GM21717 (cell line): Measurements from ENCODE around the gene GOLM1.

Source experiments
- ATAC-seq: cut with Tn5 transposase; IDR thresholded peaks from one replicate; pipeline ENCODE4 v1.9.1; 2021; ENCODE audit warnings: mild to moderate bottlenecking, moderate library complexity; ENCODE audit not compliant: unreplicated experiment

GOLM1 gene

DNA sequence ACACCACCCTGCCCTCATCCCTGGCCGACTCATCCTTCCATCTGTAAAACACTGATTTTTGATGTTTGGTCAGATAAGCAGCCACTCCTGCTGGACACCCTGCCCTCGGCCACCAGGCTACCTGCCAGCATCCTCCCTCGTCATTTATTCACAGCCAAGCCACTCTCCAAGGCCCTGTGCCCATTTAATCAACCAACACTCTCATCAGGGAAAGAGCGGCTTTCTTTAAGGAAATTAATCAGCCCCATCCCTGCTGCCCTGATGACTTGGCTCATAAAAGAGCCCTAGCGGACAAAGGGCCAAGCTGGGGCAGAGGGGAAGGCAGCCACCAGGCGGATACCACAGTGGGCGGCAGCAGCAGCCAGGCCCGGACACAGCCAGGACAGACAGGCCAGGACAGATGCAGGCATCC, 52.4 kb downstream of the GOLM1 start:
- no peak for ATAC-seq

DNA sequence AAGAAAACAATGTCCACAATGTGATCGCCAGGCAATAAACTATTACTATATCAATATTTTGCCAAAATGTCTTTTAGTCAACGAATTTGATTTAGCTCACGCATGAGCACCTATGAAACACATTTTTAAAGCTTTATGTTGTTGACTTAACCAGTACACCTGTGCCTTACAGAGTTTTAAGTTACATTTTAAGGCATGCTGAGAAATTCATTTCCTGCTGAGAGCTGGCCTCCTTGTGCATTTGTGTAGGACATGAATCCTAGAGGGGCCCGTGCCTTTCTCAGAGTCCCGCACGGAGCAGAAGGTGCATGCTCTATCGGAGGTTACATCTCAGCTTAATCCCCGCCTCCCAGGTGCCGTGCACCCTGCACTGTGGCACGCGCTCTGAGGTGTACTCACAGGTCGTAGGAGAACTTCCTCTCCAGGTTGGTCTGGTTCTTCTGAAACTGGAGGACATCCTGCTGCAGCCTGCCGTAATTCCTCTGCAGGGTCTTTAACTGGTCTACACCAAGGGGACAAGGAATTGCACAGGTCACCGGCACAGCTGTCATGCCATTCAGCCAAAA, 53.2 kb downstream of the GOLM1 start:
- ATAC-seq: no peak

DNA sequence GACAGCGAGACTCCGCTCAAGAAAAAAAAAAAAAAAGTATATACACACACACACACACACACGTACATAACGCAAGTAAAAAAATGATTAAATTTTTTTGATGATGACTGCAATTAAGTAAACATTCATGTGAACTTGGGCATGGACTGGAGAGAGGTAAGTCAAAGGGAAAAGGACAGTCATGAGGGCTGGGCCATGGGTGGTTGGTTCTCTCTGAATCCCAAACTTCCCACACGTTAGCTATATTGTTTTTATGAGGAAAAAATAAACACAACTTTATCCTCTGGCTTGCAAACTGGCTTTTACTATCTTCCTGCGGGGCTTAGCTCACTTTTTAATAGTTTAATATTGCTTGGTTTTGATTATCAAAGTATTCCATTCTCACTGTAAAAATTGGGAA, 53.7 kb downstream of the GOLM1 start:
- no peak for ATAC-seq

DNA sequence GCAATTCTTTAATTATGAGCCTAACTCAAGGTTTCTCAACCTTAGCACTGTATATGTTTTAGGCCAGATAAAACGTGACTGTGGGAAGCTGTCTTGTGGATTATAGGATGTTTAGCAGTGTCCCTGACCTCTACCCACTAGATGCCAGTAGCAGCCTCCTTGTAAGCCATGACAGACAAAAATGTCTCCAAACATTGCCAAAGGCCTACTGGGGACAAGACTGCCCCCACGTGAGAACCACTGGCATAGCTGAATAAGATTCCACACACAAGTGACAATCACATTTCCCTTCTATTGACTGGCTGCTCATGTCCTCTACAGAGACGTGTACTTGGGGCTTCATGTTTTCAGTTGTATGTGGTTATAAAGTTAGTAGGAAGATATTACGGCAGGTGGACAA, 55.4 kb downstream of the GOLM1 start:
- no peak for ATAC-seq

DNA sequence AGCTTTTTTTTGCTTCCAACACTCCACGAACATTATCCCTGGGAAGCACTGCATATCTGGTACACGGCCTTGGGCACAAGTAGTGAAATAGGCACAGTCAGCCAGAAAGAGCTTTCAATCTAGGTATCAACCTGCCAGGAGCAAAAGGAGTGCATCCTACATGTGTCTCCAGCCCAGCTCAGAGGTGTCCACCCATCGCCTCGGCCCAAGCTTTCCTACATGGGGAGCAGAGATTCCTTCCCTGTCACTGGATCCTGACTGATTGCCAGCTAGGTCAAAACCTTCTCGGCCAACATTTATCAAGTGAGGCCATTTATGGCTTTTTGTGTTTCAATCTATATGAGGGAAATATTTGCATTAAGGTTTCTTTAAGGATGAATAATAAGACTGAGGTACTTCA, 55.8 kb downstream of the GOLM1 start:
- no peak for ATAC-seq

DNA sequence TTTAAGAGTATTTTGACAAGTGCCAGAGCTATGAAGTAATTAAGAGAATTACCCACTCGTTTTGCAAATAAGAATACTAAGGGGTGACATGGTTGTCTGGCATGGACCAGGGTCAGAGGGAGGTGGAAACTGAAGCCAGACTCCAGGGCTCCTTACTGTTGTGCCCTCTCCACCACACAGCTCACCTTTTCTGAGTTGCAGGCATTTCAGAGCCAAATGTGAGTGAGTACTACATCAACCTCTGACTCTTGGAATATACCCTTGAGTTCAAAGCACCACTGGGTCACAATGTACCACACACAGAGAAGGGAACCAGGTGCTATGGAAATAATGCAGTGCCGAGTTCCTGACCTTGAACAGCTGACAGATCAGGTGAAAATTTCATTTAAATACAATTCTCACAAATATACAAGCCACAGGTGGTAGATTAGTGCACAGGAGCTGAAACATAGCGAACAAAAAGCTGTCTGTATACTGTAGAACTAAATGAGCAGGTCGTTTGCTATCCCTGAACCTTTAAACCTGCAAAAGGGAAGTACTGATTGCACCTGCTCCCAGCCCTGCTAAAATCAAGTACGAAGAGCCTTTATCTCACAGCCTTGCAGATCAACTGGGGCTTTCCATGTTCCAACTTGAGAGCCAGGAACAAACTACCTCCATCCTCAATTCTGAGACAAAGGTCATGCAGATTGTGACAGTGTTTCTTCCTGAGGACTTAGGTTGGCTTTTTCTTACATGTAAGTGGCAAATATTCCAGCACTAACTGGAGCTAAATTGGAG, 57.0 kb downstream of the GOLM1 start:
- no peak for ATAC-seq

DNA sequence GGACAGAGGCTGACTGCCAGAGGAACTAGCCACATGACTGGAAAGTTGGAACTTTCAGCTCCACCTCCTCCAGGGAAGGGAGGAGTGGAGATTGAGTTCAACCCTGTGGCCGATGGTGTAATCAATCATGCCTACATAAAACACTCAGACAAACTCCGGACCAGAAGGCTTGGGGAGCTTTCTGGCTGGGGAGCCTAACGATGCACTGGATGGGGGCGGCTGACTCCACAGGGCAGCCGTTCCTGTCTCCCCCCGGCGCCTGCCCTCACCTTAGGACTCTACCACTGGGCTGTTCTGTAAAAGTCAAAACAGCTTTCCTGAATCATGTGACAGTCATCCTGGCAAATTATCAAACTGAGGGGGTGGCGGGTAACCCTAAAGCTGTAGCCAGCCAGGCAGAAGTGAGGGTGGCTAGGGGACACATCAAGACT, 58.0 kb downstream of the GOLM1 start:
- ATAC-seq: no peak

DNA sequence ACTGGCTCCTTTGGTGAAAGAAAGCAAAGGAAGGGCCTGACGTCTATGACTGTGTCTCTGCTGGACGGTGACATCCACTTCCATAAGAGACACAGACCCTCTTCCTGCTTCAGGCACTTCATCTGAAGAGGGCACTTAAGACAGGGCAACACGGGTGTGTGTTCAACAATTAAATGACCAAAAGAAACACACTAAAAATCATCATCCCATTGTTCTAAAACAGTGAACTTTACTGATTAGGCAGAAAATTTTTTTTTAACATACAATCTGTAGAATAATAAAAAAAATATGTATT, 58.5 kb downstream of the GOLM1 start:
- no peak for ATAC-seq

DNA sequence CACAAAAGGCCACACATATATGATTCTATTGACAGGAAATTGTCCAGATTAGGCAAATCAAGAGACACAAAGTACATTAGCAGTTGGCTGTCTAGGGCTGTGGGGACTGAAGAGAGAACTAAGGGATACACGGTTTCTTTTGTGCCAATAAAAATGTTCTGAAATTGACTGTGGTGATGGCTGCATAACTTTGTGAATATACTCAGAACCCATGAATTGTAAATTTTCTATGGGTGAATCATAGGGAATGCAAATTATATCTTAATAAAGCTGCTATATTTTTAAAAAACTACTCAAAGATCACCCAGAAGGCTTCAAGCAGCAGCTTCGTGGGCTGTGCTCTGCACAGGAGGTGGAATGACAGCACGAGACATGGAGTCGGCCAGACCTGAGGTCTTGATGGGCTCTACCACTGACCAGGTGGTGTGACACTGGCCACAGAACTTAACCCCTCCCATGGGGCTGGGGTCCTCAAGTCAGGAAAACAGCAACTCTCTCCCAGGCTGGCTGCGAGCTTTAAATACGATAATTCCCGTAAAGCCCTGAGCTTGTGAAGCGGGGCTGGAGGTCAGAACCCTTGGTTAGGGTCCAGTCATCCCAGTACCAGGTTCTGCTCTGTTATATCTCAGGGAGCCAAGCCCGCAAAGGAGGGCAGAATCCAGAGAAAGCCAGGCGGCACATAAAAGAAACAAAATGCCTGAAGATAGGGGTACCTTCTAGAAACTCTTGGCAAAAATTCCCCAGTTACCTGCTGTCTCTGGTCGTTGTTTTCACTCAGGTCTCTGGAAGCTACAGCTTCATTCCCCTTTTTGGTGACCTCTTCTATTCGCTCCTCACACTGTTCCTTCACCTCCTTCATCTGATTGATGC, 59.1 kb downstream of the GOLM1 start:
- ATAC-seq: no peak

DNA sequence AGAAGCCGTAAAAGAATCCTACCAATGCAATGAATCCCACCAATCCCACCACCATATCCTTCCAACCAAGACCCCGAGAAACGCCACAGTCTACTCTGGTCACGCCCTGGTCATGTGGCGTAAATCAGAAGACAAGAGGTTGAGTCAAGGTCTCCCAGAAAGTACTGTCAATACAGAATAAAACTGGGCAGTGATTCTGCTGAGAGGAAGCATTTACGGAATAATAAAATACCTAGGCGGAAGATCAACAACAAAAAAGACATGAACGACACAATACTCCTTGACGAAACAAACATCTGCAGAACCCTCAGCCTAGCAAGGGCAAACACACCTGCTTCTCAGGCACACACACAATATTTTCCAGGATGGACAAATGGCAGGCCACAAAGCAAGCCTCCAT, 62.8 kb downstream of the GOLM1 start:
- ATAC-seq: no peak

DNA sequence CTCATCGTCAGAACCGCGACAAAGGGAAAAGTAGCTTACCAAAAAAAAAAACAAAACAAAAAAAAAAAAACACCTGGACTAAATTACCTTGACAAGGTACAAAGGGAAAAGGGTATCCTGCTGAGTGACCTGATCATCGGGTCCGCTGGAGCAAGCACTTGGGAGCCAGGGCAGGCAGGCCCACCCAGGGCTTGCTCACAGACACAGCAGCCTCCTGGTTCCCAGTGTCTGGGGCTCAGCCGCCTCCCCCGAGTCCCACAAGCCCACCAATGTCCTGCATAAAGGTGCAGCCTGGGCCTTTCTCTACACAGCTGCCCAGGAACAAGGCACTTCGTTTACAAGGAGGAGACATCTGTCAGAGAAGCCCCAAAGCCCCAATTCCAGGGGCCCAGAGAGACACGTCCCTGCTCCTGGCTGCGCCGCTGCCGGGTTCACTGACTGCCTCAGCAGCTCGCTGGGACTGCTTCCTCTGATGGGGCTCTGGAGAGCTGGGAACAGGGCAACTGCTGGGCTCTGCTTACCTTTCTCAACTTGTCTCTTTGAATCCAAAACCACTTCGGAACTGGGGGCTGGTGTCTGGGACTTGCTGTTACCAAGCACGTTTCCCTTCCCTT, 63.4 kb downstream of the GOLM1 start:
- ATAC-seq: no peak

DNA sequence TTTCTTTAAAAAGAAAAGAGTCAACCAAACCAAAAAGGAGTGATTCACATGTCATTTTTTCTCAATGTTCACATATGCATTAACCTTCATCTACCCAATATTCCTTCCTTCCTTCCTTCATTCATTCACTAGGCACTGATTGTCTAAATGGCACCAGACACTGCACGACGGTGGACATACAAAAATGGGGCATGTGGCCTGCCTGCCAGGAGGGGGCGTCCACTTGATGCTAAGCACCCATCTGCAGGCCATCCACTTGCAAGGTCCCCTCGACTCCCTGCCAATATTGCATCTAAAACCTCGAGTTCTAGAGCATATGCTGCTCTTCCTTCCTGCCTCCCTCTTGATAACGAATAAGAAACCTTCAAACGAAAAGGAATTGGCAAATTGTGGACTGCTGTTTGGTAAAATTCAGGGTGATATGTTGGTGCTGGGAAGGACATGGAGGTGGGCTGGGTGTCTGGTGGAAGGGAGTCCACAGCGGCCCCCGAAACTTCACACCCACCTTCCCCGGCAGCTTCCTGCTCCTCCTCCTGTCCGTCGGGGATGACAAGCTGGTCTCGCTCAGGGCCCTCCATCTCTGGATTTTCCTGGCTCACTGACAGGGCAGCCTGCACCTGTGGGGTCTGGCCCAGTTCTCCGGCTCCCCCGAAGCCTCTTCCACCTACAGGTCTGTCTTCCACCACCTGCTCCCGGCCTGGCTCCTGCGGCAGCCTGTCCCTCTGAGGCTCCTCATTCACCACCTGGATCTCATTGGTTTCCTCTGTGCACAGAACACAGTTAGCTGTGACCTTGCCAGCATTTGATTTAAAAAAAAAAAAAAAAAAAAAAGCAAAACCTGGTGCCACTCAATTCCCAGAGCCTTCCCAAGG, 64.3 kb downstream of the GOLM1 start:
- no peak for ATAC-seq

DNA sequence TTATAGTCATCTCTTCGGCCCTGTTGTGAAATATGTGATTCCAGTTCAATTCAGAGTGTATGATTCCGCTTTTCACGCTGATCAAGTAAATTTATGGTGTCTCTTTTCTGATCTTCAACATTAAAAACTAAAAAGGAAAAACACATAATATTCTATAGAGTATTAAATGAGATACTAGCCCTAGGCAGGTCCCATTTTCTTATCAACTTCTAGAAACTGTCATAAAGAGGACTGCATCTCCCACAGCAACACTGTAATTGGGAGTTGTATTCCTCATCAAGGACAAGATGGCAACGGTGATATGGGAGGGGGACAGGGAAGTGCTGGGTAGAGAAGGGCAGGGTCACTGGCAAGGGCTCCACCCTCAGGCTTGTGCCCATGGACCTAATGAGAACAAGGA, 71.6 kb downstream of the GOLM1 start:
- no peak for ATAC-seq

DNA sequence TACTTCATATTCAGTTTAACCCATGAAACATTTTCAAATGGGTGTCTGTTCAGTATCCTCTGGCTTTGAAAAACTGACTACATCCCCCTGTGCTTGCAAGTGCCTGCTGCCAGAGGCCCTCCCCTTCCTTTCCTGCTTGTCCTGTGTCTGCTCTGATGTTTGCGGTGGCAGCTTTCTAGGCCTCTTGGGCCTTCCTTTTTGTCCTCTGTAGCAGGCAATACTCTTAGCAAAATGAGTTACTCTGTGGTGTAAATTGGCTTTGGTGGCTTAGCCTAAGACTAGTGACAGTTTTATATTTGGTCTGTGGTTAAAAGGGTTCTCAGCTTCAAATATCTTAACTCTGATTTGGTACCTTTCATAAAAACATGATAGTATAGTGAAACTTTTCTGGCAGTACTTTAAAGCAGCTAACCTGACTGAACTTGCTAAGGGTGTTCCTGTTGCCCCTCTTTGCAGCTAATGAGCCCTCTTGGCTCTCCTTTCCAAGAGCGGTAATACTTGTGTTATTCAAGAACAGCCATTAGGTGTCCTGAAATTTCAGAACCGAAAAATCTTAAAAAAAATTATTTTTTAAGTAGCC, 76.6 kb downstream of the GOLM1 start:
- no peak for ATAC-seq

DNA sequence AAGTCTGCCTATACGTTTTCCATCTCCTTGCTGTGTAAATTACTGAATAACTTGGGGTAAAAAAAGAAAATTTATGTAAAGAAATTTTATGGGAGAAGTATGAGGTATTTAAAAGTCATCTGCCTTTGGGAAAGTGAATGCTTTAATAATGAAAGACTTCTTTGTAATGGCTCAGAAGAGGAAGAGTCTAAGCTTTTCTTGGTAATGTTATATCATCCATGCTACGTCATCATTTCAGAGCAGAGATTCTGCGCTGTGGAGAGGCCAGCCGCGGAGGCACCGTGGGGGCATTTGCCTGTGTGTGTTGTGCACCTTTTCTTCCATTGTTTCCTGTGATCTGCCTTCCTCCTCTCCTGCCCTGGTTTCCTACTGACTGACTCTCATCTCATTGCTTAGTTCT, 78.2 kb downstream of the GOLM1 start:
- ATAC-seq: no peak

DNA sequence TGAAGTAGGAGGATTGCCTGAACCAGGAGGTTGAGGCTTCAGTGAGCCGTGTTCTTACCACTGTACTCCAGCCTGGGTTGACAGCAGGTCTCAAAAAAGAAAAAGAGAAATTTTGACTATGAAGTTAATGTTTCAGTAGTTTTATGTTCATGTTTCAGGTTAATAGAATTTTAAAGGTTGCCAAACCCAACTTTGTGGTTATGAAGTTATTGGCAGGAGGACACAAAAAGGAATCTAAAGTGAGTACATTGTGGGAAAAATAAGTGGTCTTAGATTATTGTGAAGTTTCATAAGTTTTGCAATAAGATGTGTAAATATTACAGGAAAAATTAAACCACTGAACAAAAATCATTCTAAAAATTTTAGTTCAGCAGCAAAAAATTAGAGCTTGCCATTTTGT, 78.6 kb downstream of the GOLM1 start:
- ATAC-seq: no peak

DNA sequence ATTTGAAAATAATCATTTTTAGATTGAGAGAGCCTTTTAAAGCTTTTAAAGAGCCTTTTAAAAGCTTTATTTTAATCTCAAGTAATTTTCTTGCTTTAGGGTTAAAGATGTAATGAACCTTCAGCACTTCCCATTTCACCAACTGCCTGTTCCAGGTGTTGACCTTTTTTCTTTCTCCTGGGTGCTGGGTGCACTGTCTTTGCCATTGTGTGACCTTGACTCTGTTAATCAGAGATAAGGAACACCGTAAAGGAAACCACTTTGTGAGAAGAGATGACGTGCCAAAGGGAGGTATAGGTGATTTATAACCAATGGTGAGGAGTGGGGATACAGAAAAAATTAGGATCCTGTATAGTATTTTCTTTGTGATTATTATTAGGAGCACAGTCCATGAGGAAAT, 90.2 kb downstream of the GOLM1 start:
- no peak for ATAC-seq

DNA sequence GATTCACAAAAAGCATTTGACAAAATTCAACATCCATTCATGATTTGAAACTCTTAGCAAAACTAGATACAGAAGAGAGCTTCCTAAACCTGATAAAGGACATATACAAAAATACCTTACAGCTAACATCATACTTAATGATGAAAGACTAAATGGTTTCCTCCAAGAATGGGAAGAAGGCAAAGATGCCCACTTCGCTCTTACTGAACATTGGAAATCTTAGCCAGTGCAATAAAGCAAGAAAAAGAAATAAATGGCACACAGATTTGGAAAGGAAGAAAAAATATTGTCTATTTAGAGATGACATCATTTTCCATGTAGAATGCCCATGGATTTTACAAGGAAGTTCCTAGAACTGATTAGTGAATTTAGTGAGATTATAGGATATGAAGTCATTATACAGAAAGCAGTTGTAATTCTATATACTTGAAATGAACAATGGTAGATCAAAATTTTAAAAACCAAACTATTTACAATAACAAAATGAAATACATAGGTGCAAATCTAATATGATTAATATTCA, 94.0 kb downstream of the GOLM1 start:
- no peak for ATAC-seq

DNA sequence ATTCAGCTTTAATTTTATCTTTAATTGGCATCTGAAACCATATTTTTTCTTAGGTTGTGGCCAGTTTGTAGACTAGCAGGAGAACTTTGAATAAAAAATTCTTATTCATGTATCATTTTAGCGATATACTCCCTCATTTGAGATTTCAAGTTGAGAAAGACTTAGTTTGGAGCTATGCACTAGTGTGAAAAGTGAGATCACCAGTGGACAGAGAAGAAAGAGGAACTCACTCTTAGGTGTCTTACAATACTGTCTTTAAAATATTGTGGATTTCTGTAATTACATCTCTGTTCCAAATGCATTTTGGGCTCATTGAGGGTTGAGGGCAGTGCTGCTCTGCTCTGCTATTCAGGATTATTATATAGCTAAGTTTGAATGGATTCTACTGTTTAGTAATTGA, 103.8 kb downstream of the GOLM1 start:
- ATAC-seq: no peak

DNA sequence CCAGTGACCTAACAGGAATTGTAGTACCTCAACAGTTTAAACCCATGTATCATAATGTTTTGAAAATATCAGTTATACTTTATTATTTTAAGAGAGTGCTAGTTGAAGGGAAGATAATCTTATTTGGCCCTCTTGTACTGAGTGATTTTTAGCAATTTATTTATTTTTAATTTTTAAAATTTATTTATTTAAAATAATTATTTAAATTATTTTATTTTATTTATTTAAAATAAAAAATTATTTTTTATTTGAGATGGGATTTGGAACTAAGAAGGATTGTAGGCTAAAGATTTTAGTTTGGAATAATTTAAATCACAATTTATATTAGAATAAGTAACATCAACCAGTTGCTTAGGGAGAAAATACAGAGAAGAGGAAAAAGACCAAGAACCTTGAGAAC, 104.3 kb downstream of the GOLM1 start:
- no peak for ATAC-seq
